Body of pancreas (tissue), 4 donors: Measurements from ENCODE around the gene PRKG1. TPM values are rescaled to one million over a fixed set of nuclear protein-coding genes. Genes with fewer than 3 reads are reported as not detected.

ENCODE experiments used
- ATAC-seq: fragments of 150-250 bp; one replicate; pipeline ENCODE4 v1.9.1; 2016
- DNase-seq, 4 donors: peaks; one replicate each; pipeline ENCODE4 v3.0.0-alpha.2; 2019
- H3K27ac ChIP-seq, 4 donors: fragments of 200-600 bp; sonication (generic); 1 replicate in 3 of 4; 2 replicates in 1 of 4; pipeline versions ENCODE4 v1.5.1 to v1.6.1; 2016 to 2019; ENCODE audit warnings: mild to moderate bottlenecking in 1 of 4, mixed read lengths in 1 of 4, moderate library complexity in 1 of 4
- H3K27me3 ChIP-seq, 2 donors: fragments of 200-600 bp; sonication (generic); one replicate each; pipeline ENCODE4 v1.6.0; 2016; ENCODE audit warnings: mild to moderate bottlenecking in 1 of 2
- H3K36me3 ChIP-seq, 2 donors: fragments of 200-600 bp; sonication (generic); replicated peaks in 1 of 2; 2 replicates each; pipeline ENCODE4 v1.5.1; 2016; ENCODE audit warnings: low read depth in 2 of 2; ENCODE audit not compliant: insufficient read depth in 1 of 2
- H3K4me1 ChIP-seq: fragments of 200-600 bp; sonication (generic); one replicate; pipeline ENCODE4 v1.6.0; 2016
- H3K4me3 ChIP-seq, 2 donors: fragments of 200-600 bp; sonication (generic); 1 replicate in 1 of 2; 2 replicates in 1 of 2; pipeline ENCODE4 v1.5.1; 2016 to 2019
- H3K9me3 ChIP-seq, 3 donors: fragments of 200-600 bp; sonication (generic); 1 replicate in 2 of 3; 2 replicates in 1 of 3; pipeline ENCODE4 v1.5.1; 2016
- CTCF ChIP-seq, 7 experiments: fragments of 450-650 bp in 4 of 7; fragments of 200-600 bp in 3 of 7; sonication (generic) in 3 of 7; IDR thresholded peaks; one replicate each; pipeline ENCODE4 v1.5.1; 2016 to 2019; ENCODE audit warnings: antibody characterized with exemption in 7 of 7
- POLR2A ChIP-seq, 3 donors: fragments of 450-650 bp; IDR thresholded peaks; one replicate each; pipeline ENCODE4 v1.6.1; 2016; ENCODE audit warnings: antibody characterized with exemption in 3 of 3, mild to moderate bottlenecking in 2 of 3
- WGBS, 2 donors: methylation state at CpG; one replicate each; pipeline ENCODE4 v1.1.5; 2017; 5-methylcytosine and 5-hydroxymethylcytosine counted together
- intact Hi-C: fragments of 100-400 bp; cut with DNase I; formaldehyde crosslinking; loops from one replicate; pipeline ENCODE4 v1.15.1; 2023
- microRNA counts, 2 donors: library from miRNA; unstranded; fragments of <30 nt; microRNA quantifications; one replicate each; lab custom pipeline; 2017
- microRNA-seq, 2 donors: library from miRNA; unstranded; fragments of <30 nt; microRNA quantifications; one replicate each; pipeline ENCODE4, GENCODE V29; 2016; ENCODE audit warnings: borderline number of aligned reads in 2 of 2, borderline replicate concordance in 2 of 2
- small RNA-seq: library from RNA; depleted of rRNA; stranded (forward); fragments of <200 nt; gene quantifications from one replicate; pipeline ENCODE3, GENCODE V24; 2016
- total RNA-seq, 2 donors: library from RNA; depleted of rRNA; stranded (reverse); fragments of >200 nt; gene quantifications; one replicate each; pipeline ENCODE4 v1.1.0, GENCODE V29; 2016

The PRKG1 gene
- total RNA-seq, 2 donors from 2014 or later = 14.2 to 18.9 TPM

GRCh38 chr10:52347327-52347667 is 1273.0 kb downstream of the PRKG1 start:
- intact Hi-C loops = no loop called here
- ATAC-seq = no peak
- H3K27ac ChIP-seq = no peak overlapping the region
- H3K9me3 ChIP-seq = no peaks in the 10 kb centered on the region
- H3K4me3 ChIP-seq = no peak overlapping the region
- H3K27me3 ChIP-seq = no peaks in the 10 kb centered on the region
- DNase-seq = no peak
- WGBS, 2 donors = 33 to 87% methylated on average over 1 to 5 of the region's 5 CpGs
- TF ChIP-seq POLR2A (IDR thresholded peaks at IDR 0.05) (no peak), CTCF (IDR thresholded peaks at IDR 0.05) (no peak)
- no peaks in the 10 kb centered on the region for H3K36me3 ChIP-seq
- no peaks in the 10 kb centered on the region for H3K4me1 ChIP-seq

MicroRNA genes within 50 kb of the gene (microRNA counts, 767-probe panel; counts per million panel counts)
- microRNA hsa-miR-605 (lab: Ali Mortazavi, UCI) = 0 to 736 counts per million in 2 donors

Small RNAs within 50 kb of the gene (microRNA-seq; reads per million reads assigned to microRNA genes)
- gene MIR605 = 3.1 to 4.2 reads per million in 2 donors

Small RNAs within 50 kb of the gene (small RNA-seq; reads per million reads assigned to genes)
- not detected for gene MIR605

Other genes with a start within 250 kb of the PRKG1 start
- 10 to 100 TPM in 1 of 2 donors, 1 to 10 TPM in 1; 7.8 to 18.5 TPM for gene A1CF, start 188.9 kb upstream of the PRKG1 start, total RNA-seq